T-helper 2 cell (primary cell): ENCODE results near the gene IL1RL2.

Experiments
- DNase-seq, 5 experiments: peaks; one replicate each; pipeline versions ENCODE4 v3.0.0 to v3.0.0-alpha.2; 2012 to 2022

Gene IL1RL2

GRCh38 chr2:102240640-102241370 is 54.0 kb downstream of the IL1RL2 start:
- DNase-seq, result peak; percentile 64 to 89 (median 71)

DNA sequence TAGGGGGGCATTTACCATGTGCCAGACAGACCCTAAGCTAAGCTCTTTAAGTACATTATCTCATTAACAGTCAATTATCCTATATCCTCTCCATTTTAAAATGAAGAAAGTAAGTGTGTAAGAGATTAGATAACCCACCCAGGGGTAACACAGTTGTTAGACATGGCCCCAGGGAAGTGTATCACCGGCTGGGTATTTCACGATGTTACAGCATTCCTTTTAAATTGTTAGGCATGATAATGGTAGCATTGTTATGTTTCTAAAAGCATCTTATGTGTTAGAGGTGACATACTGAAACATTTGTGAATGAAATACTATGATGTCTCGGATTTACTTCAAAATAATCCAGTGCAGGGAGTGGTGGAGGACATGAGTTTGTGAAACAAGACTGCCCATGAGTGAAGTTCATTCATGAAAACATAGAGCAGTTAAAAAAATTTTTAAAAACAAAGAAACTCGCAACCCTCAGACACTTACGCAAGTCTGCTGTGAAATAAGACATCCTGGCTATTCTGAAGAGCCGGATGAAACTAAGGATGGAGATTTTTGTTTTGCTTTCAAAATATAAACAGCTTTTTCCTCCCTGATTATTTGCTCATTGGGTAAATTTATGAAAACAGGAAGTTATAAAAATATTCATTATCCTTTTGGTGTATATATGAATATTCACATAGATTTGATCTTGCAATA is 54.9 kb downstream of the IL1RL2 start:
- DNase-seq, result no peak

DNA sequence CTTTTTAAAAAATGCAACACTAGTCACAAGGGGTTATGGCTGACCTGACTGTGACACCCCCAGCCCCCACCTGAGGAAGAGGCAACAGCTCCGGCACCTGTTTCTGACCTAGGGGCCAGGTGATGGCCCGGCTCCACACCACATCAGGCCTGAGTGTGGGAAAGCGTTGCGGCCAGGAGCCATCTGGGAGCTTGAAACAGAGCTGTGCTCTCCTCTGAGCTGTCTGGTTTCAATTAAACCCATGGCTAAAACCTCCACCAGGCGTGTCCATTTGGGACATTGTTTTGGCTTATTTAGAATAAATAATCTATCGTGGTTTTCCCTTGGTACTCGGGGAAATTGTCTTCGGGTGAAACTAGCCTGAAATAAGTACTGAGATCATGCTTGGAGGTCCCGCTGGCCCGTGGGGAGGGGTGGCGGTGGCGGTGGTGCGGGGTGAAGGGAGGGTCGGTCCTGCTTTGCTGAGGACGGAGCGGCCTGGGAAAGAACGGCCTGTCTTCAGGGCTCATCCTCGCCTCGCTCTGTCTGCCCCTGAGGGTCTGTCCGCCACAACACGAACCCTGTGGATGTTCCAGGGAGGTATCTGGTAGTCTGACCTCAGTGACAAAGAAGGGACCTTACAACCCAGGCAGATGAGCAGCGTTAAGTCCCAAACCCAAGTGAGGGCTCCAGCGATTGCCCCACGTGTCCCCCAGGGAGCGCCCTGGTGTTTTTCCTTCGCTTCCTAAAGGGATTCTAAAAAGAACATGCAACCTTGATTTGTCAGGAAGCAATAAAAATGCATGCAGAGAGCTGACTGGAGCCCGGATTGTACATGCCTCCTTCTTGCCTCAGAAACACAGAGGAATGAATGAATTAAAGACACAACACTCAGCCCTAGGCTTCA is 58.7 kb downstream of the IL1RL2 start:
- DNase-seq, result no peak

GRCh38 chr2:102250278-102250821 is 63.5 kb downstream of the IL1RL2 start:
- DNase-seq, result no peak

- DNase-seq, result peak in 4 of 5 experiments; percentile 42 to 68 (median 50)
Observed at GRCh38 chr2:102251042-102251848, 64.4 kb downstream of the IL1RL2 start.

GRCh38 chr2:102251849-102252203 is 65.0 kb downstream of the IL1RL2 start:
- no peak for DNase-seq

- no peak for DNase-seq
Observed at GRCh38 chr2:102252236-102252635, 65.4 kb downstream of the IL1RL2 start.

DNA sequence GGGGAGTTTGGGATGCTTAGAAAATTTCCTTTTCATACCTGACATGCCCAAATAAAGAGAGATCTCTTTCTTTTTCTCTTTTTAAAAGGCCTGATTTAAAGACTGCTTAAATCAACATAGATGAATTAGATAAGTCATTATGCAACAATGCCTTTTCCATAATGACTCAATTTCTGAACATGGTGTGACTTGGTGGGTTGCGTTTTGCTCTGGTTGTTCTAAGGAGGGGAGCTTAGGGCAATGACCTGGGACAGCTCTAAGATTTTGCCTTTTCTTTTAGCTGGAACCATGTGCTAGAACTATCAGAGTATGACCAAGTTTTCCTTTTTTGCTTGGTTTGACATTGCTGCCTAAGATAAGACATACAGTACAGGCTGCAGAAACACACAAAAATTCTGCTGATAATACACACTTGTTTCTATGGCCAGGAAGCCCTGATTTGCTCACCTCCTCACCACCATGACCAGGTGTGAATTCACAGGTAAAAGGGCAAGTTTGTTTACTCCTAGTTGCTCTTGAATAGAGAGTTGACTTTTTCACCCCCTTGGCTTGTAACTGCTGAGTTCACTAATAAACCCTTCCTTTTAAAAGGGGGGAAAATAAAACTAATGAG is 66.4 kb downstream of the IL1RL2 start:
- DNase-seq, result peak in 2 of 5 experiments; percentile 56 to 81

DNA sequence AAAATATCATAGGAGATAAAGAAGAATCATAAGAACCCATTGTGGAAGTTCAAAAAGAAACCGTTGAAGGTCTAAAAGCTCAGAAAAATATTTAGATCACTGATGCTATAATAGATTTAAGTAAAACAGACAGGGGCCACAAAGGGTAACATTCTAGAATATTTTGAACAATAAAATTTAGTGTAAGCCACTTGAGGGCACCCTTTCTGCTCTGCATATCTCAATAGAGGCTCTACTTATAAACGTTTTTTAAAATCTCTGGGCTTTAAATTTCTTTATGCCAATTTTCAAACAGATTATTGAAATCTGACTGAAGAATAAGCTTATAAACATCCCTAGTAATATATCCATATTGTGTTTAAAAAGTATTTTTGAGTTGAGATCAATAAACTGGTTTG is 66.9 kb downstream of the IL1RL2 start:
- peak in 1 of 5 experiments; percentile 52 for DNase-seq

- DNase-seq, result peak in 2 of 5 experiments; percentile 18 to 60
Observed at GRCh38 chr2:102256276-102256675, 69.5 kb downstream of the IL1RL2 start.

- DNase-seq, result no peak
Observed at GRCh38 chr2:102256874-102257462, 70.1 kb downstream of the IL1RL2 start.

DNA sequence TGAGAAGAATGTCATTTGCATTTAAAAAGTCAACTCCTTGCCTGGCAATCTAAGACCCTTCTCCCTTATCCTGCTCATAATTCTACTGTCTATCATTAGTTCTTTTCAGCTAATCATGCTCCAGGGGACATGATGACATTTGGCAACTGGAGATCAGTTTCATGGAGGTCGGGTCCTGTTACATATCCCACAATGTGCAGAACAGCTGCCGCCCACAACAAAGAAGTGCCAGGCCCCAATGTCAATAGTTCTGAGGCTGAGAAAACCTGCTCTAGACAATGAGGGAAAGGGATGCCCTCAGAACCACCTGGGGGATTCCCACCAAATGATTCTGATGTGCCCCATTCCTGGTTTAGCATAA is 71.2 kb downstream of the IL1RL2 start:
- DNase-seq, result no peak

GRCh38 chr2:102258386-102259074 is 71.7 kb downstream of the IL1RL2 start:
- peak in 2 of 5 experiments; percentile 12 to 81 for DNase-seq

DNA sequence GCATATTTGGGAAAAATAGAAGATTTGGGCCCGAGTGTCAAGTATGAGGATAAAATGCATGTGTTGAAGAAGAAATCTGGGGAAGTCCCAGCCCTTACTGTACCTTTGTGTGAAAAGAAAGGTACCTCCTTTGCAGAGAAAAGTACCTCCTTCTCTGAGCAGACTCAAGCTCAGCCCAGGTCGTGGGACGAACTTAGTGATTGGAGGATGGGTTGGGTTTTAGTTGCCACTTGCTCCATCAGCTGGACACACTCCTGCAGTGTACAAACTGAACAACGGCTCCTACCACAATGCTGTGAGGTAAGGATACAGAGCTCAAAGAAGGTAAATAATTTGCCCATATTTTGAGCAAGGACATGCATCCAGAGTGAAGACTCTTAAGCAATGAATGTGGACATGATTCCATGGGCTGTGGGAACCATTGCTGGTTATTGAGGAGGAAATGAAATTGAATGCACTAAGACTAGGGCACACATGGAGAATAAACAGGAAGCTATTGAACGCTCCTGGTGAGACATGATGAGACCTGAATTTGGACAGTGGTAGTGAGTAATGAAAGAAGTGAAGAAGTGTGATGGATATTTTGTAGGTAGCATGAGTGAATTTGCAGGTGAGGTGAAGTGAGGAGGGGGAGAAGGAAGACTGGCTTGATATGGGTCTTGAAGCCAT is 74.8 kb downstream of the IL1RL2 start:
- DNase-seq, result no peak

DNA sequence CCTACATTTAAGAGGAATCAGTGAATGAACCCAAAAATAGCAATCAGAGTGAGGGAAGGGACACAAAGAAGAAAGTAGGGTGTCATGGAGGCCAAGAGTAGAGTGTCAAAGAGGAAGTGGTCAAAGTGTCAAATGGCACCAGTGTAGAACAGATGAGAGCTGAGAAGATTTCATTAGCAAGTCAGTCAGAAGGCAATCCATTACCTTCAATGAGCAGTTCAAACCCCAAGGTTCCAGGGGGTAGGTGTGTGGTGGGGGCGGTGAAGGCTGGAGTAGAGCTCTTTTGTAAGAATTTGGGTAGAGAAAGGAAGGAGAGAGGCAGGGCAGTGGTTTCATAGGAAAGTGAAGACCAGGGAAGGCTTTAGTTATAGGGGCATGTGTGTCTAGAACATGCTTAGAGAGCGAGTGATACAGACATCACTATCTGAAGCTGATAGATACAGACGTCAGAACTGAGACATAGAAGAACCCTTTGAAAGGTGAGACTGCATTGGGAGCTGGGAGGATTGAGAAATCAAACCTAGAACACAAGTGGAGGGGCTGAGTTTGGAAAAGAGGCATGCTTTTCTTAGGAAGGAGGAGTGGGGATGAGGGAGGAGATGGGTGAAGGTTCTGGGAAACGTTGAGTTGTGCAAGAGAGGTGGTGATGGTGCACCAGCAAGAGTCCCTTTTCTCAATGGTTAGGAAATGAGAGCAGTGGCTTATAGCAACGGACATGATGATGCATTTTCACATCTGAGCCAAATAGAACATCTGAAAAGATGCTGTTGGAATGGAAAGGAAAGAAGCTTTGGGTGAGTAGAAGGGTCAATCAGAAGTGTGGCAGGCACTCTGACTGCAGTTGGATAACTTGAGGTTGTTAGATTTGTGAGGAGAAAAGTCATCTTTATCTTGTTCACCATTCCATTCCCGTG is 75.7 kb downstream of the IL1RL2 start:
- peak in 2 of 5 experiments; percentile 25 to 56 for DNase-seq

DNA sequence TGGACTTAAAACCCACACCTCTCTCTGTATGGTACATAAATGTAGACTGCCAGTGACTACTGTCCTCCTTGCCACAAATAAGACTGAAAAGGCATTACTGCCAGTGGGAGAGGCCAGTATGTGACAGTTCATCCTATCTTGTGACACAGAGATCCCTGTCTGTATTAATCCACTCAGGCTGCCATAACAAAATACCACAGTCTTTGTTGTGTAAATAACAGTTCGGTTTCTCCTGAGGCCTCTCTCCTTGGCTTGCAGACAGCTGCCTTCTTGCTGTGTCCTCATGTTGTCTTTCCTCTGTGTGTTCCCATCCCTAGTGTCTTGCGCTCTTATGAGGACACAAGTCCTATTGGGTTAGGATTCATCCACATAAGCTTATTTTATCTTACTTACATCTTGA is 78.1 kb downstream of the IL1RL2 start:
- no peak for DNase-seq

DNA sequence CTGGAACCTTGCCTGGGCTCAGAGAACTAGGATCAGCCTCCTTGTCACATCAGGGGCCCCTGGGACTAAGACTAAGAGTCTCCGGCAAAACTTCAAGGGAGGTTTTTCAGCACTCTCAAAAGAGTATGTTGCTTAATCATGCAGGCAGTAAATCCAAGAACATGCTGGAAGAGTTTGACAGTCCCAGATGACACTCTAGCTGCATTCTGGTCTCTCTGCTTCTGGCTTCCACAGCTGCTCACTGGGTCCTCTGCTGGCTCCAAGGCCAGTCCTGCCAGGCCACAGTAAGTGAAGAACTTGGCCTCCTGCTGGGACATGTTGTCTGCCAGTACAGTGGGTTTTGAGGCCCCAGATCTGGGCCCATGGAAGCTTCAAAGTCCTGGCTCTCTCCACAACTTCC is 79.4 kb downstream of the IL1RL2 start:
- DNase-seq, result no peak

DNA sequence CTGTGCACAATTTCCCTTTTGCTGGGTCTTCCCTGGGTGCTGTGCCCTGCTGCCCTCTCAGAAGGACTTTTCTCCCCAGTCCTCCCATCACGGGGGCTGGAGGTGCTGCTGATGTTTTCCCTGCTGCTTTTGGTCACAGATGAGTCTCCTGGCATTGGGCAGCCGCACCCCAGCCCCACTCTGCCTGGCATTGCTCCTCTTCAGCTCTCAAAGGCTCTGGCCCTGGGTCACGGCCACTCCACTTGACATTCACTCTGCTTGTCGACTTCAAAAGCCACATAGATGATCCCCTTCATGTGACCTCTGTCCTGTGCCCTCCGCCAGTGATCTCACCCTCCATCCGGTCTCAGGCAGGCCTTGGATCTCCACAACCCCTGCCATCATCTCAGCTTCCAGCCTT is 81.0 kb downstream of the IL1RL2 start:
- DNase-seq, result no peak
